Astrocyte (in vitro differentiated cells and primary cell): ENCODE results near the gene FTO. TPM values are rescaled to one million over a fixed set of nuclear protein-coding genes. Genes with fewer than 3 reads are reported as not detected.

Experiments used
- DNase-seq: peaks from one replicate; pipeline ENCODE4 v3.0.0-alpha.2; 2010; ENCODE audit warnings: low read depth
- FAIRE-seq: peaks from 2 replicates; lab custom pipeline; 2011; peaks lifted over from hg19 to GRCh38; lab: Jason Lieb, UNC
- H2AFZ ChIP-seq: 2 replicates; pipeline ENCODE4 v1.6.0; 2012; ENCODE audit warnings: low read depth, low read length, inconsistent platforms
- H3K27ac ChIP-seq: 2 replicates; pipeline ENCODE4 v1.5.1; 2011; ENCODE audit warnings: low read depth, low read length, inconsistent platforms
- H3K27me3 ChIP-seq: 2 replicates; pipeline ENCODE4 v1.6.0; 2011; ENCODE audit warnings: low read length, inconsistent platforms; ENCODE audit not compliant: insufficient read depth
- H3K36me3 ChIP-seq: 2 replicates; pipeline ENCODE4 v1.5.1; 2011; ENCODE audit warnings: low read length, inconsistent platforms; ENCODE audit not compliant: insufficient read depth
- H3K4me1 ChIP-seq: 2 replicates; pipeline ENCODE4 v1.5.1; 2011; ENCODE audit warnings: low read length, inconsistent platforms; ENCODE audit not compliant: insufficient read depth
- H3K4me2 ChIP-seq: 2 replicates; pipeline ENCODE4 v1.6.0; 2012; ENCODE audit warnings: low read length, inconsistent platforms
- H3K4me3 ChIP-seq: 2 replicates; pipeline ENCODE4 v1.5.1; 2011; ENCODE audit warnings: low read depth, mild to moderate bottlenecking, low read length, inconsistent platforms; ENCODE audit not compliant: insufficient read depth
- H3K79me2 ChIP-seq: 2 replicates; pipeline ENCODE4 v1.6.0; 2012; ENCODE audit warnings: mild to moderate bottlenecking, low read length, inconsistent platforms; ENCODE audit not compliant: insufficient read depth
- H3K9ac ChIP-seq: 2 replicates; pipeline ENCODE4 v1.6.0; 2012; ENCODE audit warnings: mild to moderate bottlenecking, low read length, inconsistent platforms
- H3K9me3 ChIP-seq: 2 replicates; pipeline ENCODE4 v1.5.1; 2012; ENCODE audit warnings: low read depth, mild to moderate bottlenecking, low read length, inconsistent platforms; ENCODE audit not compliant: insufficient read depth
- H4K20me1 ChIP-seq: 2 replicates; pipeline ENCODE4 v1.6.0; 2012; ENCODE audit warnings: low read length, inconsistent platforms; ENCODE audit not compliant: insufficient read depth
- H3K27ac Mint-ChIP-seq: one replicate; pipeline ENCODE4 v1.8.0; 2021; ENCODE audit warnings: mild to moderate bottlenecking, mixed read lengths; ENCODE audit not compliant: unreplicated experiment
- H3K27me3 Mint-ChIP-seq: one replicate; pipeline ENCODE4 v1.8.0; 2021; ENCODE audit warnings: low read depth, mixed read lengths; ENCODE audit not compliant: unreplicated experiment
- H3K36me3 Mint-ChIP-seq: one replicate; pipeline ENCODE4 v1.8.0; 2021; ENCODE audit warnings: low read depth, mixed read lengths; ENCODE audit not compliant: unreplicated experiment
- H3K4me1 Mint-ChIP-seq: one replicate; pipeline ENCODE4 v1.8.0; 2021; ENCODE audit warnings: low read depth, mixed read lengths; ENCODE audit not compliant: unreplicated experiment
- H3K4me3 Mint-ChIP-seq: one replicate; pipeline ENCODE4 v1.8.0; 2021; ENCODE audit warnings: mild to moderate bottlenecking, moderate library complexity, mixed read lengths; ENCODE audit not compliant: unreplicated experiment
- H3K9me3 Mint-ChIP-seq: one replicate; pipeline ENCODE4 v1.8.0; 2021; ENCODE audit warnings: mild to moderate bottlenecking, mixed read lengths; ENCODE audit not compliant: unreplicated experiment
- CTCF ChIP-seq: IDR thresholded peaks from 2 replicates; pipeline ENCODE4 v1.5.1; 2011; ENCODE audit warnings: low read depth, mild to moderate bottlenecking, inconsistent platforms, low read length, moderate library complexity; ENCODE audit not compliant: insufficient read depth
- EZH2 ChIP-seq: IDR thresholded peaks from 2 replicates; pipeline ENCODE4 v1.6.1; 2012; ENCODE audit warnings: mild to moderate bottlenecking, low read length, inconsistent platforms; ENCODE audit not compliant: insufficient read depth
- total RNA-seq: library from RNA; stranded (reverse); gene quantifications from 2 replicates; pipeline ENCODE4 v1.2.1, GENCODE V29; 2021

FTO gene
- total RNA-seq, 1 donor from 2014 or later = 73.1 TPM

- Histone ChIP-seq H2AFZ (no peak overlapping the region), H3K9ac (no peak overlapping the region), H3K27ac (no peak overlapping the region), H3K27me3 (no peaks in the 10 kb centered on the region), H3K9me3 (no peaks in the 10 kb centered on the region), H3K4me1 (no peaks in the 10 kb centered on the region), H3K4me2 (no peak overlapping the region), H4K20me1 (no peaks in the 10 kb centered on the region), H3K4me3 (no peak overlapping the region), H3K36me3 (no peaks in the 10 kb centered on the region), H3K79me2 (no peaks in the 10 kb centered on the region)
- Mint-ChIP-seq H3K27ac (no peak overlapping the region), H3K4me3 (no peak overlapping the region), H3K27me3 (no peaks in the 10 kb centered on the region), H3K9me3 (peaks cover 3% of the 10 kb centered on the region), H3K4me1 (peaks cover 7% of the 10 kb centered on the region), H3K36me3 (peaks cover 9% of the 10 kb centered on the region)
- DNase-seq (no peak), FAIRE-seq (no peak)
- no peak for TF ChIP-seq CTCF
- no peak for TF ChIP-seq EZH2
Observed at GRCh38 chr16:53849585-53849984, 145.6 kb downstream of the FTO start.

- no peak for FAIRE-seq
- H3K9ac ChIP-seq = no peak overlapping the region
- H3K27me3 Mint-ChIP-seq = no peaks in the 10 kb centered on the region
Observed at GRCh38 chr16:53849994-53850393, 146.0 kb downstream of the FTO start.

More at GRCh38 chr16:53849994-53850393, 146.0 kb downstream of the FTO start:
- H3K9me3 ChIP-seq = no peaks in the 10 kb centered on the region
- H3K4me2 ChIP-seq = no peak overlapping the region
- no peaks in the 10 kb centered on the region for H3K27me3 ChIP-seq
- H3K36me3 ChIP-seq = no peaks in the 10 kb centered on the region
- TF ChIP-seq CTCF (no peak), EZH2 (no peak)
- no peak overlapping the region for H3K4me3 ChIP-seq
- Mint-ChIP-seq H3K4me3 (no peak overlapping the region), H3K36me3 (peaks cover 11% of the 10 kb centered on the region), H3K27ac (no peak overlapping the region), H3K4me1 (peaks cover 4% of the 10 kb centered on the region), H3K9me3 (peaks cover 5% of the 10 kb centered on the region)
- no peaks in the 10 kb centered on the region for H3K4me1 ChIP-seq
- no peak overlapping the region for H3K27ac ChIP-seq
- no peaks in the 10 kb centered on the region for H4K20me1 ChIP-seq
- no peak for DNase-seq
- H2AFZ ChIP-seq = no peak overlapping the region
- no peaks in the 10 kb centered on the region for H3K79me2 ChIP-seq
